ENCODE data around the gene IL20.

- TF ChIP-seq CTCF (optimal IDR thresholded peaks at IDR 0.05 in 1 of 3, IDR thresholded peaks at IDR 0.05 in 1 of 3, conservative IDR thresholded peaks at IDR 0.05 in 1 of 3; ENCODE audit: extremely low read depth in 1 of 3, insufficient read depth in 2 of 3, low read length in 3 of 3) (no peak), EZH2 (IDR thresholded peaks at IDR 0.05; ENCODE audit: low read length) (no peak)
Observed at GRCh38 chr1:206873603-206874188, 8.3 kb downstream of the IL20 start.

All from keratinocyte (primary cell).